HepG2 (cell line): ENCODE results near the gene HHIPL1. TPM values are rescaled to one million over a fixed set of nuclear protein-coding genes. Genes with fewer than 3 reads are reported as not detected.

Source experiments
- CEBPG ChIP-seq: IDR thresholded peaks from 2 replicates; pipeline ENCODE4 v1.6.1; 2016
- ETV5 ChIP-seq: IDR thresholded peaks from 2 replicates; pipeline ENCODE4 v1.6.1; 2018; ENCODE audit warnings: missing biosample characterization, missing genetic modification reagents, inconsistent platforms, borderline replicate concordance
- EZH2 ChIP-seq: conservative IDR thresholded peaks from 2 replicates; pipeline ENCODE4 v1.6.1; 2012; ENCODE audit warnings: mild to moderate bottlenecking, low read depth, low read length, moderate library complexity
- FOXA3 ChIP-seq: IDR thresholded peaks from 2 replicates; pipeline ENCODE4 v1.6.1; 2016; ENCODE audit warnings: missing genetic modification reagents, missing compliant biosample characterization
- GFI1 ChIP-seq: sonication (generic); formaldehyde crosslinking; IDR thresholded peaks from 2 replicates; pipeline ENCODE4 v1.5.0; 2020; ENCODE audit warnings: missing genetic modification reagents, mild to moderate bottlenecking, borderline replicate concordance
- GTF2F1 ChIP-seq: fragments of 150-350 bp; IDR thresholded peaks from 2 replicates; pipeline ENCODE4 v1.6.1; 2014; ENCODE audit warnings: low read length
- HMG20A ChIP-seq: IDR thresholded peaks from 2 replicates; pipeline ENCODE4 v1.6.1; 2016; ENCODE audit warnings: borderline replicate concordance
- KLF16 ChIP-seq, 2 experiments: sonication (generic) in 1 of 2; formaldehyde crosslinking in 1 of 2; IDR thresholded peaks; 2 replicates each; pipeline versions ENCODE4 v1.6.1 to v1.8.0; 2016 to 2023; ENCODE audit warnings: missing genetic modification reagents in 2 of 2, missing compliant biosample characterization in 1 of 2
- LCORL ChIP-seq, 2 experiments: fragments of 450-650 bp in 1 of 2; sonication (generic) in 1 of 2; formaldehyde crosslinking in 1 of 2; IDR thresholded peaks; 2 replicates each; pipeline versions ENCODE4 v1.5.0 to v1.6.1; 2017 to 2020; ENCODE audit warnings: antibody characterized with exemption in 1 of 2, missing genetic modification reagents in 1 of 2
- MAFK ChIP-seq, 2 experiments: IDR thresholded peaks in 1 of 2; conservative IDR thresholded peaks in 1 of 2; 2 replicates each; pipeline ENCODE4 v1.6.1; 2011; ENCODE audit warnings: improper control_type of control experiment in 2 of 2, low read length in 2 of 2
- MED13 ChIP-seq: sonication (generic); formaldehyde crosslinking; IDR thresholded peaks from 2 replicates; pipeline ENCODE4 v1.5.0; 2020; ENCODE audit warnings: missing genetic modification reagents
- NFKBIZ ChIP-seq: IDR thresholded peaks from 2 replicates; pipeline ENCODE4 v1.6.1; 2018; ENCODE audit warnings: missing genetic modification reagents, missing compliant biosample characterization
- RARA ChIP-seq: IDR thresholded peaks from 2 replicates; pipeline ENCODE4 v1.6.1; 2016; ENCODE audit warnings: missing genetic modification reagents, missing compliant biosample characterization
- RFXAP ChIP-seq: sonication (generic); formaldehyde crosslinking; IDR thresholded peaks from 2 replicates; pipeline ENCODE4 v1.4.0; 2020; ENCODE audit warnings: missing genetic modification reagents, borderline replicate concordance
- SMC3 ChIP-seq: IDR thresholded peaks from 2 replicates; pipeline ENCODE4 v1.6.1; 2011; ENCODE audit warnings: low read length, improper control_type of control experiment
- TAF15 ChIP-seq: fragments of 200-400 bp; formaldehyde crosslinking; IDR thresholded peaks from one replicate; pipeline ENCODE4 v1.6.1; 2018; ENCODE audit warnings: mild to moderate bottlenecking, low read depth, low read length; ENCODE audit not compliant: poor library complexity, severe bottlenecking
- ZBTB20 ChIP-seq: sonication (generic); formaldehyde crosslinking; IDR thresholded peaks from 2 replicates; pipeline ENCODE4 v1.8.1; 2023; ENCODE audit warnings: missing genetic modification reagents, low read depth, mild to moderate bottlenecking, borderline replicate concordance
- ZBTB33 ChIP-seq: sonication (generic); formaldehyde crosslinking; IDR thresholded peaks from 2 replicates; pipeline ENCODE4 v1.4.0; 2020; ENCODE audit warnings: missing genetic modification reagents
- ZC3H13 ChIP-seq: sonication (generic); formaldehyde crosslinking; IDR thresholded peaks from 2 replicates; pipeline ENCODE4 v1.8.1; 2023; ENCODE audit warnings: mild to moderate bottlenecking, missing genetic modification reagents, moderate library complexity
- ZFP90 ChIP-seq: sonication (generic); formaldehyde crosslinking; IDR thresholded peaks from 2 replicates; pipeline ENCODE4 v1.8.0; 2022; ENCODE audit warnings: missing genetic modification reagents, mild to moderate bottlenecking, inconsistent platforms, borderline replicate concordance
- ZMAT5 ChIP-seq: sonication (generic); formaldehyde crosslinking; IDR thresholded peaks from 2 replicates; pipeline ENCODE4 v1.5.0; 2020; ENCODE audit warnings: mild to moderate bottlenecking, low read depth, missing genetic modification reagents, borderline replicate concordance
- ZNF12 ChIP-seq: sonication (generic); formaldehyde crosslinking; IDR thresholded peaks from 2 replicates; pipeline ENCODE4 v1.5.0; 2020; ENCODE audit warnings: missing genetic modification reagents
- ZNF326 ChIP-seq: sonication (generic); formaldehyde crosslinking; IDR thresholded peaks from 2 replicates; pipeline ENCODE4 v1.4.0; 2020; ENCODE audit warnings: missing genetic modification reagents, borderline replicate concordance
- ZNF746 ChIP-seq: sonication (generic); formaldehyde crosslinking; IDR thresholded peaks from 2 replicates; pipeline ENCODE4 v1.8.0; 2022; ENCODE audit warnings: mild to moderate bottlenecking, missing genetic modification reagents
- ZSCAN9 ChIP-seq: IDR thresholded peaks from 2 replicates; pipeline ENCODE4 v1.6.1; 2016; ENCODE audit warnings: borderline replicate concordance
- polyA plus RNA-seq, 8 experiments: library from polyadenylated mRNA; depleted of rRNA in 3 of 8; stranded (reverse) in 7 of 8; unstranded in 1 of 8; fragments of >200 nt; fragmentation: Illumina TruSeq in 4 of 8; extraction: Trizol in 4 of 8; gene quantifications; 2 replicates each; pipeline versions ENCODE4 v1.2.1 to v1.2.3, GENCODE V29; 2011 to 2016; ENCODE audit warnings: low read depth in 4 of 8, missing spikeins in 1 of 8, mixed read lengths in 1 of 8; ENCODE audit not compliant: insufficient read depth in 1 of 8
- total RNA-seq, 5 experiments: library from RNA; depleted of rRNA; stranded (reverse); fragments of >200 nt; fragmentation: Illumina TruSeq; extraction: Trizol; gene quantifications; 2 replicates each; pipeline ENCODE4 v1.2.3, GENCODE V29; 2016; ENCODE audit warnings: low read depth in 1 of 5
- TF ChIP-seq, protein P1 (sequence below): sonication (generic); formaldehyde crosslinking; IDR thresholded peaks from 2 replicates; pipeline ENCODE4 v1.4.0; 2020; ENCODE audit warnings: missing genetic modification reagents

Gene HHIPL1
- total and polyA plus RNA-seq, 2 of the 13 experiments (the other 11 are each of a cell fraction or from before 2014, with no cell fraction given), result not detected

DNA sequence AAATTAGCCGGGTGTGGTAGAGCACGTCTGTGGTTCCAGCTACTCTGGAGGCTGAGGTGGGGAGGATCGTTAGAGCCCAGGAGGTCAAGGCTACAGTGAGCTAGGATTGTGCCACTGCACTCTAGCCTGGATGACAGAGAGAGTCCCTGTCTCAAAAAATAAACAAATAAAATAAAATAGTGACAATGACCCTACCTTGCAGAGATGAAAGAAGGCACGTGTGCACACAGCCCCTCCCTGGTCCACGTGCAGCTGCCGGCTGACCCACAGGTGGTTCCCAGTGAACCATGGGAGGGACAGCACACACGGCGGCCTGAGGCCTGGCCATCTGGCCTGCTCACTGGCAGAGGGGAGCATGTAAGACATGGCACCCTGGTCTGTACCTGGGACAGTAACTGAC lies 4.7 kb downstream of the HHIPL1 start (continued):
- no peak for TF ChIP-seq NFKBIZ (CRISPR knock-in tag)
- TF ChIP-seq ZNF12 (CRISPR knock-in tag), result no peak
- no peak for TF ChIP-seq ZNF746 (CRISPR knock-in tag)
- TF ChIP-seq EZH2, result no peak
- no peak for TF ChIP-seq RFXAP (CRISPR knock-in tag)
- TF ChIP-seq, protein P1, sequence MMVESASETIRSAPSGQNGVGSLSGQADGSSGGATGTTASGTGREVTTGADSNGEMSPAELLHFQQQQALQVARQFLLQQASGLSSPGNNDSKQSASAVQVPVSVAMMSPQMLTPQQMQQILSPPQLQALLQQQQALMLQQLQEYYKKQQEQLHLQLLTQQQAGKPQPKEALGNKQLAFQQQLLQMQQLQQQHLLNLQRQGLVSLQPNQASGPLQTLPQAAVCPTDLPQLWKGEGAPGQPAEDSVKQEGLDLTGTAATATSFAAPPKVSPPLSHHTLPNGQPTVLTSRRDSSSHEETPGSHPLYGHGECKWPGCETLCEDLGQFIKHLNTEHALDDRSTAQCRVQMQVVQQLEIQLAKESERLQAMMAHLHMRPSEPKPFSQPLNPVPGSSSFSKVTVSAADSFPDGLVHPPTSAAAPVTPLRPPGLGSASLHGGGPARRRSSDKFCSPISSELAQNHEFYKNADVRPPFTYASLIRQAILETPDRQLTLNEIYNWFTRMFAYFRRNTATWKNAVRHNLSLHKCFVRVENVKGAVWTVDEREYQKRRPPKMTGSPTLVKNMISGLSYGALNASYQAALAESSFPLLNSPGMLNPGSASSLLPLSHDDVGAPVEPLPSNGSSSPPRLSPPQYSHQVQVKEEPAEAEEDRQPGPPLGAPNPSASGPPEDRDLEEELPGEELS, result 0 out of 2 replicates have a peak, but pooled peaks have one; percentile 52
- no peak for TF ChIP-seq LCORL (IDR thresholded peaks at IDR 0.05)
- 0 out of 2 replicates have a peak, but pooled peaks have one; percentile 19 for TF ChIP-seq LCORL (CRISPR knock-in tag; IDR thresholded peaks at IDR 0.05)
- no peak for TF ChIP-seq SMC3
- TF ChIP-seq TAF15, result no peak
- TF ChIP-seq FOXA3, result no peak
- TF ChIP-seq GFI1 (CRISPR knock-in tag), result no peak
- no peak for TF ChIP-seq MED13 (CRISPR knock-in tag)
- TF ChIP-seq MAFK (conservative IDR thresholded peaks at IDR 0.05 in 1 of 2, IDR thresholded peaks at IDR 0.05 in 1 of 2; ENCODE audit: low read length in 2 of 2), result no peak
- peak; percentile 91; the same call in 1 of the 2 replicates for TF ChIP-seq ZFP90 (CRISPR knock-in tag)
- no peak for TF ChIP-seq ZNF326 (CRISPR knock-in tag)
- TF ChIP-seq RARA (CRISPR knock-in tag), result peak; percentile 59
- TF ChIP-seq ZMAT5 (CRISPR knock-in tag), result no peak
- no peak for TF ChIP-seq KLF16 (CRISPR knock-in tag; IDR thresholded peaks at IDR 0.05)
- no peak for TF ChIP-seq ZSCAN9 (CRISPR knock-in tag)
- no peak for TF ChIP-seq ZBTB33 (CRISPR knock-in tag)
- no peak for TF ChIP-seq GTF2F1
- no peak for TF ChIP-seq CEBPG
- TF ChIP-seq ZBTB20 (CRISPR knock-in tag), result no peak
- no peak for TF ChIP-seq ETV5
- TF ChIP-seq HMG20A (CRISPR knock-in tag), result no peak
- no peak for TF ChIP-seq ZC3H13 (CRISPR knock-in tag)
